Endodermal cell (in vitro differentiated cells): ENCODE measurements around the gene DUOX1. TPM values are rescaled to one million over a fixed set of nuclear protein-coding genes. Genes with fewer than 3 reads are reported as not detected.

ENCODE experiments used
- DNase-seq: peaks from one replicate; pipeline ENCODE4 v3.0.0-alpha.2; 2017
- H3K27ac ChIP-seq: 2 replicates; pipeline ENCODE4 v1.5.1; 2013; ENCODE audit warnings: mild to moderate bottlenecking, low read depth, low read length, moderate library complexity
- H3K27me3 ChIP-seq: 2 replicates; pipeline ENCODE4 v1.6.1; 2013; ENCODE audit warnings: mild to moderate bottlenecking, low read length, moderate library complexity; ENCODE audit not compliant: insufficient read depth, control insufficient read depth, poor library complexity, severe bottlenecking
- H3K36me3 ChIP-seq: 2 replicates; pipeline ENCODE4 v1.7.0; 2013; ENCODE audit warnings: mild to moderate bottlenecking, low read length, moderate library complexity; ENCODE audit not compliant: control insufficient read depth, insufficient read depth
- H3K4me1 ChIP-seq: one replicate; pipeline ENCODE4 v1.7.0; 2013; ENCODE audit warnings: low read length; ENCODE audit not compliant: control insufficient read depth, insufficient read depth
- H3K4me3 ChIP-seq: 2 replicates; pipeline ENCODE4 v1.5.1; 2013; ENCODE audit warnings: mild to moderate bottlenecking, low read length, moderate library complexity
- H3K9ac ChIP-seq: 2 replicates; pipeline ENCODE4 v1.6.1; 2013; ENCODE audit warnings: mild to moderate bottlenecking, low read length, moderate library complexity; ENCODE audit not compliant: poor library complexity, severe bottlenecking; ENCODE audit errors: extremely low read depth
- H3K9me3 ChIP-seq: 2 replicates; pipeline ENCODE4 v1.6.1; 2013; ENCODE audit warnings: mild to moderate bottlenecking, low read length, moderate library complexity; ENCODE audit not compliant: control insufficient read depth
- H3K27ac Mint-ChIP-seq: 2 replicates; pipeline ENCODE4 v1.8.0; 2020; ENCODE audit warnings: mixed read lengths
- H3K27me3 Mint-ChIP-seq: 2 replicates; pipeline ENCODE4 v1.8.0; 2021; ENCODE audit warnings: mild to moderate bottlenecking, mixed read lengths; ENCODE audit not compliant: insufficient read depth
- H3K36me3 Mint-ChIP-seq: 2 replicates; pipeline ENCODE4 v1.8.0; 2020; ENCODE audit warnings: low read depth, mixed read lengths
- H3K4me1 Mint-ChIP-seq: 2 replicates; pipeline ENCODE4 v1.8.0; 2020; ENCODE audit warnings: mixed read lengths
- H3K4me3 Mint-ChIP-seq: 2 replicates; pipeline ENCODE4 v1.8.0; 2020; ENCODE audit warnings: mild to moderate bottlenecking, moderate library complexity, mixed read lengths
- H3K9me3 Mint-ChIP-seq: 2 replicates; pipeline ENCODE4 v1.8.0; 2020; ENCODE audit warnings: mild to moderate bottlenecking, mixed read lengths
- WGBS, 2 experiments: methylation state at CpG; one replicate each; pipeline versions ENCODE4 v1.1.5 to v1.1.7; 2013; ENCODE audit warnings: missing lambda C conversion rate in 2 of 2, mixed read lengths in 1 of 2; ENCODE audit not compliant: insufficient coverage in 1 of 2, insufficient read length in 1 of 2; 5-methylcytosine and 5-hydroxymethylcytosine counted together
- total RNA-seq, 2 donors: library from RNA; stranded (reverse); fragmentation: NEBNext Ultra II Directional in 1 of 2; extraction: Animal tissue kit (Norgen Biotek cat#: 25700) in 1 of 2; gene quantifications; 2 replicates in 1 of 2; 3 replicates in 1 of 2; pipeline ENCODE4 v1.2.1, GENCODE V29; 2021
- TF ChIP-seq, protein P1 (sequence below): fragments of 200-600 bp; sonication (generic); conservative IDR thresholded peaks from 2 replicates; pipeline ENCODE4 v1.5.0; 2021; ENCODE audit warnings: antibody characterized with exemption, mild to moderate bottlenecking

The DUOX1 gene
- total RNA-seq, 2 donors from 2014 or later, result 1.2 to 1.9 TPM

DNA sequence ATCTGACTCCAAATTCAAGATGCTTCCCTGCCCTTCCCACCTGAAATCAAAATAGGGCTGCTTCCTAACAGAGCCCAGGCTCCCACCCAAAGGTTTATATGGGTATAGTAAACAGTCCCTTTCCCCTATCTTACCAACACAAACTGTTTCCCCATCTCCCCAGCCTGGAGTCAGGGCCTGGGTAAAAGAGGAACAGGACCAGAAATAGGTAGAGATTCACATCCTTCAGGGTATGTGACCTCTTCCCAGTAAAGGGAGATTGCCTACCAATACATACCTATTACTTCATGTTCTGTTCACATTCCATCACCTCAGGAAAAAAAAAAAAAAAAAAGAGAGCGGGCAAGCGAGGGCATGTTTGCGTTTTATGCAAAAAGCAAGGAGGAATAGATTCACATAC is 67.7 kb downstream of the DUOX1 start:
- Mint-ChIP-seq H3K36me3 (no peaks in the 10 kb centered on the region), H3K27me3 (peaks cover 2% of the 10 kb centered on the region), H3K9me3 (no peaks in the 10 kb centered on the region), H3K4me1 (peaks cover 3% of the 10 kb centered on the region), H3K4me3 (no peak overlapping the region), H3K27ac (no peak overlapping the region)
- Histone ChIP-seq H3K9ac (no peak overlapping the region), H3K27me3 (no peaks in the 10 kb centered on the region), H3K4me1 (no peaks in the 10 kb centered on the region), H3K27ac (no peak overlapping the region), H3K36me3 (no peaks in the 10 kb centered on the region), H3K9me3 (no peaks in the 10 kb centered on the region), H3K4me3 (peak overlapping the region; percentile 100)
- no CpG with 5 or more reads among the region's 3 CpGs for WGBS, 2 experiments
- TF ChIP-seq, protein P1, sequence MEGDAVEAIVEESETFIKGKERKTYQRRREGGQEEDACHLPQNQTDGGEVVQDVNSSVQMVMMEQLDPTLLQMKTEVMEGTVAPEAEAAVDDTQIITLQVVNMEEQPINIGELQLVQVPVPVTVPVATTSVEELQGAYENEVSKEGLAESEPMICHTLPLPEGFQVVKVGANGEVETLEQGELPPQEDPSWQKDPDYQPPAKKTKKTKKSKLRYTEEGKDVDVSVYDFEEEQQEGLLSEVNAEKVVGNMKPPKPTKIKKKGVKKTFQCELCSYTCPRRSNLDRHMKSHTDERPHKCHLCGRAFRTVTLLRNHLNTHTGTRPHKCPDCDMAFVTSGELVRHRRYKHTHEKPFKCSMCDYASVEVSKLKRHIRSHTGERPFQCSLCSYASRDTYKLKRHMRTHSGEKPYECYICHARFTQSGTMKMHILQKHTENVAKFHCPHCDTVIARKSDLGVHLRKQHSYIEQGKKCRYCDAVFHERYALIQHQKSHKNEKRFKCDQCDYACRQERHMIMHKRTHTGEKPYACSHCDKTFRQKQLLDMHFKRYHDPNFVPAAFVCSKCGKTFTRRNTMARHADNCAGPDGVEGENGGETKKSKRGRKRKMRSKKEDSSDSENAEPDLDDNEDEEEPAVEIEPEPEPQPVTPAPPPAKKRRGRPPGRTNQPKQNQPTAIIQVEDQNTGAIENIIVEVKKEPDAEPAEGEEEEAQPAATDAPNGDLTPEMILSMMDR, result no peak
- no peak for DNase-seq

DNA sequence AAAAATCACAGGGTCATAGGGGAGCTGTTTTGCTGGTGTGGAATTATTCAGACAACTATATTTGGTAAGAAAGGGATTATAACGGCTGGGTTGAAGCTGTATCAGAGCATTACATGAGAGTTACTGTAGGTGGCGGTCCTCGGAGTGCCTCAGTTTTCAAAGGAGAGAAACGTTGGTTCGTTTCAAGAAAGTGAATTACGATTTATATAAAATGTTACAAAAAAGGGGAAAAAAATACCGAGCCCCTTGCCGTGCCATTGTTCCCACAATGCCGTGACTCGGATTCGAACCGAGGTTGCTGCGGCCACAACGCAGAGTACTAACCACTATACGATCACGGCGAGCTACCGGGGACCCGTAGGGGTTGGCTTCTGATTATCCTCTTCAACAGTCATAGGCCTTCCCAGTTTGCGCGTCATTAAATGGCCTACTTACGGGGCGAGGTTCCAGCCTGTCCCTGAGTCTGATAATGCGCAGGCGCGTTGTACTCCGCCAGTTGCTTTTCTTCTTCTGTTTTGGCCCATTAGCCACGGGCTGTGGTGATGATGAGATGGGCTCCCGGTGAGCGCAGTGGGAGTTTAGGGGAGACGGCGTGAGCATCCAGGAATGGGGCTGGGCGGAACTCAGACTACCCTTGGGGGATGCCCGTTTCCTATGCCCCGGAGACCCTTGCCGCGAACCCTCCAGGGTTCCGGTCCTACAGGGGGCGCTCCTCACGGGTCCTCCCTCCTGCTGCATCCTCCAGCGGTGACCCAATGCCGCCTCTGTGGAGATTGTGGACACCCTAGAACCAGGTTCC is 68.7 kb downstream of the DUOX1 start:
- DNase-seq, result peak; percentile 98
- Mint-ChIP-seq H3K4me1 (peaks cover 3% of the 10 kb centered on the region), H3K9me3 (no peaks in the 10 kb centered on the region), H3K36me3 (no peaks in the 10 kb centered on the region), H3K4me3 (no peak overlapping the region), H3K27ac (peak overlapping the region; percentile 96), H3K27me3 (peaks cover 11% of the 10 kb centered on the region)
- Histone ChIP-seq H3K27ac (peak overlapping the region; percentile 84), H3K4me1 (no peaks in the 10 kb centered on the region), H3K4me3 (peak overlapping the region; percentile 100), H3K9me3 (no peaks in the 10 kb centered on the region), H3K36me3 (no peaks in the 10 kb centered on the region), H3K27me3 (no peaks in the 10 kb centered on the region), H3K9ac (peak overlapping the region; percentile 67)
- WGBS, 2 experiments, result 0% methylated on average over 22 to 42 of the region's 42 CpGs
- TF ChIP-seq, protein P1, result peak; percentile 91

DNA sequence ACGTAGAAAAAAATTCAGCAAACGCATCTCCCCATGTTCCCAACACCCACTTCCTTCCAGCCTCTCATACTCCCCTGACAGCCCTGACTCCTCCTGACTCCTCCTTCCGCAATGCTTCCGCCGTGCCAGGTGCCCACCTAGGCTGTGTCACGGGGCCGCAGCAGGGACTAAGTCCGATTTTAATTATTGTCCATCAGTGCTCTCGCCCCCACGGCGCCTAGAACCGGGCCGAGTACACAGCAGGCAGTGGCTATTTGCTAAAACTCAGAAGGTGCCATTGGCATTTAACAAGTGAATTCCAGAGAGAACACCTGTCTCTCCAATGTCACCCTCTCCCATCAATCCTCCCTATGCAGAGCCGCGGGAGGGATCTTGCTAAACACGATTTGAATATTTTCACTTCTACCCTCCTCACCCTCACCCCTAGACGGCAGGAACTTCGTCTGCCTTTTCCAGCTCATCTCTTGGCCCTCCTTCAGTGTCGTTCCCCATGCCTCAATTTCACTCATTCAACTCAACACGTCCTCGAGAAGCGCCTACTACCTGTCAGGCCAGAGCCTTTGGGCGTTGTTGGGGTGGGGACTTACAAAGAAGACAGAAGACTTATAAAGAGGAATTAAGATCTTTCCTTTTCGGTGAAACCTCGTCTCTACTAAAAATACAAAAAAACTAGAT is 69.5 kb downstream of the DUOX1 start:
- 4% methylated on average over 15 to 25 of the region's 25 CpGs for WGBS, 2 experiments

More for the DNA sequence above, 69.5 kb downstream of the DUOX1 start:
- Mint-ChIP-seq H3K36me3 (no peaks in the 10 kb centered on the region), H3K27me3 (peaks cover 17% of the 10 kb centered on the region), H3K27ac (peak overlapping the region; percentile 96), H3K4me3 (no peak overlapping the region), H3K9me3 (no peaks in the 10 kb centered on the region), H3K4me1 (peaks cover 3% of the 10 kb centered on the region)
- DNase-seq, result peak; percentile 76
- Histone ChIP-seq H3K27ac (peak overlapping the region; percentile 42), H3K9me3 (no peaks in the 10 kb centered on the region), H3K27me3 (no peaks in the 10 kb centered on the region), H3K9ac (peak overlapping the region; percentile 67), H3K4me3 (peak overlapping the region; percentile 100), H3K36me3 (no peaks in the 10 kb centered on the region), H3K4me1 (no peaks in the 10 kb centered on the region)
- TF ChIP-seq, protein P1, result peak; percentile 2
